KOPT-K1 (cell line): ENCODE measurements around the gene TTLL12.

Source experiments
- H3K27ac ChIP-seq: fragments of 200-600 bp; sonication (generic); 2 replicates; pipeline ENCODE4 v1.5.1; 2016; ENCODE audit warnings: antibody characterized with exemption, mild to moderate bottlenecking, low read depth, low read length; ENCODE audit not compliant: poor library complexity, severe bottlenecking
- H3K36me3 ChIP-seq: fragments of 200-600 bp; sonication (generic); 2 replicates; pipeline ENCODE4 v1.5.1; 2017; ENCODE audit warnings: antibody characterized with exemption, mild to moderate bottlenecking, low read length, moderate library complexity; ENCODE audit not compliant: insufficient read depth
- H3K9me3 ChIP-seq: fragments of 200-600 bp; sonication (generic); 2 replicates; pipeline ENCODE4 v1.5.1; 2017; ENCODE audit warnings: antibody characterized with exemption, low read length, mild to moderate bottlenecking; ENCODE audit not compliant: insufficient read depth, poor library complexity, severe bottlenecking

Gene TTLL12

GRCh38 chr22:43127166-43127908, 59.6 kb downstream of the TTLL12 start:
- peaks cover 46% of the 10 kb centered on the region for H3K36me3 ChIP-seq
- no peaks in the 10 kb centered on the region for H3K9me3 ChIP-seq
- peak overlapping the region; percentile 49 for H3K27ac ChIP-seq

GRCh38 chr22:43126501-43127165, 60.3 kb downstream of the TTLL12 start:
- H3K9me3 ChIP-seq = no peaks in the 10 kb centered on the region
- peak overlapping the region; percentile 49 for H3K27ac ChIP-seq
- H3K36me3 ChIP-seq = peaks cover 39% of the 10 kb centered on the region

- peaks cover under 1% of the 10 kb centered on the region; the same call in 1 of the 2 replicates for H3K36me3 ChIP-seq
- H3K9me3 ChIP-seq = no peaks in the 10 kb centered on the region
- no peak overlapping the region for H3K27ac ChIP-seq
Observed at GRCh38 chr22:43118953-43119458, 67.9 kb downstream of the TTLL12 start.

GRCh38 chr22:43118024-43118849, 68.7 kb downstream of the TTLL12 start:
- no peaks in the 10 kb centered on the region for H3K9me3 ChIP-seq
- no peak overlapping the region for H3K27ac ChIP-seq
- no peaks in the 10 kb centered on the region; the same call in 1 of the 2 replicates for H3K36me3 ChIP-seq

- Histone ChIP-seq H3K27ac (no peak overlapping the region), H3K36me3 (no peaks in the 10 kb centered on the region; the same call in 1 of the 2 replicates), H3K9me3 (no peaks in the 10 kb centered on the region)
Observed at GRCh38 chr22:43116932-43117331, 70.0 kb downstream of the TTLL12 start.
